Adrenal gland (tissue), 5 donors: ENCODE data around the gene PPP2R2C.

Experiments used
- CTCF ChIP-seq, 6 experiments: fragments of 450-650 bp in 4 of 6; fragments of 200-600 bp in 2 of 6; sonication (generic) in 1 of 6; IDR thresholded peaks; 1 replicate in 5 of 6; 2 replicates in 1 of 6; pipeline versions ENCODE4 v1.5.1 to v1.8.0; 2016 to 2021; ENCODE audit warnings: antibody characterized with exemption in 6 of 6, mild to moderate bottlenecking in 2 of 6, moderate library complexity in 1 of 6
- POLR2A ChIP-seq, 2 donors: fragments of 450-650 bp; IDR thresholded peaks; one replicate each; pipeline ENCODE4 v1.6.1; 2017; ENCODE audit warnings: antibody characterized with exemption in 2 of 2, mild to moderate bottlenecking in 2 of 2, moderate library complexity in 1 of 2
- donor health status: DM: no; HTN: no; CAD: no.

DNA sequence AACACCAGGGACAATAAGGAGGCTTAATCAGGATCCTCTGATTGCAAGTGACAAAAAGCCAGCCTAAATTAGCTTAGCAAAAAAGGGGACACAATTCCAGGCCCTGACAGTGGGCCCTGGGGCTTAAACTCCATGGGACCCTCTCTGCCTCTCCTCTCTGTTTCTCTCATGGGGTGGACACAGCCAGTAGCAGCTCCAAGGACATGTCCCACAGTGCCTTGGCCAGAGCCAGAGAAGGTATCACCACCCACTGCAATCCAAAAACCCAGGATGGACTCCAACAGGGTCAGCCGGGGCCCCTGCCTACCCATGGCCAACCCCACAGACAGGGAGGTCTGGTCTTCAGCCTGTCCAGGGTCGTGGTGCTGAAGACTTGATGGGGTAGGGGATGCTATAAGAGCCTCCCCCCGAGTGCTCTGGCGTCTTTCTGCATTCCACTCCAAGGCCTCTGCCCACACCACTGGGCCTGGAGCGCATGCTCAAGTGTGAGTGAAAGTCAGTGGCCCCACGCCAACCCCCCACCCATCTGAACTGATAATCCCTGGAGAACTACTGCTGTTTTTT is 19.7 kb upstream of the PPP2R2C start:
- TF ChIP-seq CTCF (IDR thresholded peaks at IDR 0.05) = no peak
- no peak for TF ChIP-seq POLR2A (IDR thresholded peaks at IDR 0.05)
